A673 (cell line): ENCODE data around the gene WRNIP1.

Source experiments
- CTCF ChIP-seq: fragments of 300-800, 200-600 bp; sonication (generic); conservative IDR thresholded peaks from 2 replicates; pipeline ENCODE4 v1.5.1; 2017; ENCODE audit warnings: low read depth, mild to moderate bottlenecking, antibody characterized with exemption, low read length, moderate library complexity, mixed read lengths
- EZH2 ChIP-seq: fragments of 200-600 bp; sonication (generic); IDR thresholded peaks from 2 replicates; pipeline ENCODE4 v1.6.1; 2017; ENCODE audit warnings: borderline replicate concordance, low read depth, mild to moderate bottlenecking, mixed read lengths, antibody characterized with exemption, low read length; ENCODE audit not compliant: poor library complexity, severe bottlenecking

DNA sequence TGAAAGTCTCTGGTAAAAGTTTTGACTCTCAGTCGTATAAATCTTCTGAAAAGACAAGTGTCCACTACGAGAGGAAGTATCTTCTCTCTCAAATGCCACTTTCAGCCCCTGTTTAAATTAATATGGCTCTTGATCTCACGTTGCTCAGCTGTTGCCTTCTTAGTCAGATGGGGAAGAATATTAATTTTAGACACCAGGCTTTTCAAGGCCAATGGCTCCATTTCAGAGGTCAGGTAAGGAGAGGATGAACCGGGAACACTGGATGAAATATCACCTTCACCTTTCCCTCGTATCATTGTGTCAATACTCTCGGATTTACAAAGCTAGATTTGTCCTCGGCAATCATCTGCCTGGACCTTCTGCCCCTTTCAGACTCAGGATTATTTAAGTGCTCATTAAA lies 14.4 kb upstream of the WRNIP1 start, which contains the start of gene MYLK4:
- TF ChIP-seq CTCF (no peak), EZH2 (no peak)
